ENCODE results near the gene MRPS27.

MRPS27 gene

GRCh38 chr5:72319976-72320752 is at the start of gene MRPS27, which contains the start of gene PTCD2:
Gene MRPS27, minus strand, starts transcription at chr5:72320240. Its CDS starts 19 bp downstream, at chr5:72320221.
Gene PTCD2, plus strand, starts transcription at chr5:72320373. Its CDS starts 10 bp downstream, at chr5:72320383.
- peak within 1 kb of the TSS; percentile 82 for H3K4me3 ChIP-seq (replicated peaks; ENCODE audit: low read depth, low read length)
- peak; percentile 95 for DNase-seq (ENCODE audit: extremely low read depth, low read depth)
- no peak for TF ChIP-seq CTCF (IDR thresholded peaks at IDR 0.05; ENCODE audit: low read depth, low read length, missing control alignments)

GRCh38 chr5:72369711-72370110 is 49.7 kb upstream of the MRPS27 start:
- no peak overlapping the region for H3K4me3 ChIP-seq (replicated peaks; ENCODE audit: low read depth, low read length)
- DNase-seq (ENCODE audit: extremely low read depth, low read depth) = no peak
- TF ChIP-seq CTCF (IDR thresholded peaks at IDR 0.05; ENCODE audit: low read depth, low read length, missing control alignments) = no peak

- no peak for DNase-seq (ENCODE audit: extremely low read depth, low read depth)
- no peak for TF ChIP-seq CTCF (IDR thresholded peaks at IDR 0.05; ENCODE audit: low read depth, low read length, missing control alignments)
These were observed 49.3 kb upstream of the MRPS27 start for GRCh38 chr5:72369301-72369700.

GRCh38 chr5:72368271-72368670 is 48.2 kb upstream of the MRPS27 start:
- H3K4me3 ChIP-seq (replicated peaks; ENCODE audit: low read depth, low read length) = no peak overlapping the region
- no peak for DNase-seq (ENCODE audit: extremely low read depth, low read depth)
- no peak for TF ChIP-seq CTCF (IDR thresholded peaks at IDR 0.05; ENCODE audit: low read depth, low read length, missing control alignments)

More at GRCh38 chr5:72369301-72369700, 49.3 kb upstream of the MRPS27 start:
- no peak overlapping the region for H3K4me3 ChIP-seq (replicated peaks; ENCODE audit: low read depth, low read length)

GRCh38 chr5:72366324-72366976 is 46.4 kb upstream of the MRPS27 start:
- no peak overlapping the region for H3K4me3 ChIP-seq (replicated peaks; ENCODE audit: low read depth, low read length)
- peak; percentile 70 for TF ChIP-seq CTCF (IDR thresholded peaks at IDR 0.05; ENCODE audit: low read depth, low read length, missing control alignments)
- DNase-seq (ENCODE audit: extremely low read depth, low read depth) = peak; percentile 67

- H3K4me3 ChIP-seq (replicated peaks; ENCODE audit: low read depth, low read length) = no peak overlapping the region
- TF ChIP-seq CTCF (IDR thresholded peaks at IDR 0.05; ENCODE audit: low read depth, low read length, missing control alignments) = no peak
- DNase-seq (ENCODE audit: extremely low read depth, low read depth) = no peak
These were observed 44.9 kb upstream of the MRPS27 start for GRCh38 chr5:72364951-72365350.
